ENCODE results near the gene ARHGAP1. TPM values are rescaled to one million over a fixed set of nuclear protein-coding genes. Genes with fewer than 3 reads are reported as not detected.

ARHGAP1 gene
- total and polyA plus RNA-seq, 2 of the 13 experiments (the other 11 are each of a cell fraction or from before 2014, with no cell fraction given): 18.6 to 30.3 TPM

GRCh38 chr11:46643986-46644385, 56.4 kb downstream of the ARHGAP1 start:
- peaks cover 4% of the 10 kb centered on the region for H3K79me2 ChIP-seq (ENCODE audit: insufficient read depth, low read length)
- H2AFZ ChIP-seq (ENCODE audit: low read length): no peak overlapping the region
- no peak overlapping the region for H3K9ac ChIP-seq (ENCODE audit: insufficient read depth, low read depth, low read length)
- ATAC-seq: no peak
- ChIA-PET POLR2A (interaction anchor here (1.1 kb wide), 1 partner anchor 50 kb away, joined by 3 read pairs; the partner anchor contains the start of gene AMBRA1), CTCF (ENCODE audit: low intra/inter-chr PET ratio, low total read pairs) (no interaction called here)
- no peak for FAIRE-seq
- no peak overlapping the region for H3K4me2 ChIP-seq (ENCODE audit: low read depth, low read length)
- no peak overlapping the region for H3K4me3 ChIP-seq (replicated peaks in 1 of 3; ENCODE audit: insufficient read depth in 1 of 3, low read depth in 2 of 3, low read length in 3 of 3)
- H3K9me3 ChIP-seq (ENCODE audit: low read length): no peaks in the 10 kb centered on the region
- intact Hi-C loops (cut with micrococcal nuclease; ENCODE audit: unreplicated experiment): no loop called here
- H3K4me1 ChIP-seq (ENCODE audit: insufficient read depth, low read length): peaks cover 32% of the 10 kb centered on the region
- H3K27ac ChIP-seq (ENCODE audit: extremely low read length, insufficient read depth, low read length): no peak overlapping the region
- TF ChIP-seq ZNF567 (CRISPR knock-in tag; IDR thresholded peaks at IDR 0.05; ENCODE audit: borderline replicate concordance) (no peak), ATF3 (CRISPR knock-in tag; IDR thresholded peaks at IDR 0.05) (no peak), HMG20B (CRISPR knock-in tag; conservative IDR thresholded peaks at IDR 0.05) (no peak), HOXD1 (CRISPR knock-in tag; IDR thresholded peaks at IDR 0.05) (no peak), ZBTB26 (CRISPR knock-in tag; IDR thresholded peaks at IDR 0.05; ENCODE audit: borderline replicate concordance) (no peak), NFE2L1 (CRISPR knock-in tag; IDR thresholded peaks at IDR 0.05; ENCODE audit: borderline replicate concordance) (no peak), DRAP1 (CRISPR knock-in tag; IDR thresholded peaks at IDR 0.05) (no peak), ZNF382 (CRISPR knock-in tag; IDR thresholded peaks at IDR 0.05; ENCODE audit: borderline replicate concordance) (no peak), FOXA1 (IDR thresholded peaks at IDR 0.05) (no peak), FOXA1 (CRISPR knock-in tag; IDR thresholded peaks at IDR 0.05) (no peak), SRSF9 (IDR thresholded peaks at IDR 0.05; ENCODE audit: borderline replicate concordance, insufficient read depth, low read depth, low read length, poor library complexity, severe bottlenecking) (no peak), ZNF18 (CRISPR knock-in tag; IDR thresholded peaks at IDR 0.05; ENCODE audit: insufficient replicate concordance) (no peak), MLLT10 (CRISPR knock-in tag; IDR thresholded peaks at IDR 0.05) (no peak), KDM4B (CRISPR knock-in tag; IDR thresholded peaks at IDR 0.05) (no peak), PRMT3 (CRISPR knock-in tag; IDR thresholded peaks at IDR 0.05; ENCODE audit: borderline replicate concordance, low read depth) (no peak), GRHL1 (CRISPR knock-in tag; conservative IDR thresholded peaks at IDR 0.05) (no peak)
- H3K36me3 ChIP-seq (replicated peaks in 1 of 2; ENCODE audit: control insufficient read depth in 1 of 2, insufficient read depth in 2 of 2, low read length in 2 of 2): peaks cover 15 to 44% of the 10 kb centered on the region in 2 experiments; a peak in 4 of 5 replicates
- no peaks in the 10 kb centered on the region for H4K20me1 ChIP-seq (ENCODE audit: insufficient read depth, low read length)
- H3K27me3 ChIP-seq (ENCODE audit: control insufficient read depth in 1 of 2, insufficient read depth in 2 of 2, low read length in 2 of 2): no peaks in the 10 kb centered on the region
- DNase-seq (ENCODE audit: low spot score): no peak
- in situ Hi-C loops (cut with HindIII; ENCODE audit: extremely low pct_ligation_motif_present, low pct_unique_long_range_greater_than_20kb): no loop called here
- BruUV-seq (replicated peaks): no TSS peak

Data from HepG2 (cell line).